H1 (cell line): ENCODE measurements around the gene NEU2. TPM values are rescaled to one million over a fixed set of nuclear protein-coding genes. Genes with fewer than 3 reads are reported as not detected.

Source experiments
- FOSL1 ChIP-seq: IDR thresholded peaks from 2 replicates; pipeline ENCODE4 v1.6.1; 2011; ENCODE audit warnings: mild to moderate bottlenecking, low read depth, low read length, moderate library complexity; ENCODE audit not compliant: insufficient read depth
- POU5F1 ChIP-seq: IDR thresholded peaks from 2 replicates; pipeline ENCODE4 v1.6.1; 2011; ENCODE audit warnings: low read depth, mild to moderate bottlenecking, low read length, moderate library complexity
- polyA plus RNA-seq, 7 experiments: library from polyadenylated mRNA; depleted of rRNA in 3 of 7; stranded (reverse) in 5 of 7; unstranded in 2 of 7; fragments of >200 nt in 5 of 7; fragments of 200-250 nt in 2 of 7; gene quantifications; 1 replicate in 5 of 7; 2 replicates in 1 of 7; 4 replicates in 1 of 7; pipeline versions ENCODE4 v1.2.1 to v1.2.3, GENCODE V29; 2011 to 2013; ENCODE audit warnings: missing spikeins in 2 of 7, mixed read lengths in 2 of 7
- total RNA-seq: library from RNA; stranded (reverse); fragmentation: NEBNext Ultra II Directional; extraction: Animal tissue kit (Norgen Biotek cat#: 25700); gene quantifications from 2 replicates; pipeline ENCODE4 v1.2.1, GENCODE V29; 2021

NEU2 gene
- total and polyA plus RNA-seq, 2 of the 8 experiments (the other 6 are each of a cell fraction or from before 2014, with no cell fraction given), result 0.12 TPM; not detected in 1

DNA sequence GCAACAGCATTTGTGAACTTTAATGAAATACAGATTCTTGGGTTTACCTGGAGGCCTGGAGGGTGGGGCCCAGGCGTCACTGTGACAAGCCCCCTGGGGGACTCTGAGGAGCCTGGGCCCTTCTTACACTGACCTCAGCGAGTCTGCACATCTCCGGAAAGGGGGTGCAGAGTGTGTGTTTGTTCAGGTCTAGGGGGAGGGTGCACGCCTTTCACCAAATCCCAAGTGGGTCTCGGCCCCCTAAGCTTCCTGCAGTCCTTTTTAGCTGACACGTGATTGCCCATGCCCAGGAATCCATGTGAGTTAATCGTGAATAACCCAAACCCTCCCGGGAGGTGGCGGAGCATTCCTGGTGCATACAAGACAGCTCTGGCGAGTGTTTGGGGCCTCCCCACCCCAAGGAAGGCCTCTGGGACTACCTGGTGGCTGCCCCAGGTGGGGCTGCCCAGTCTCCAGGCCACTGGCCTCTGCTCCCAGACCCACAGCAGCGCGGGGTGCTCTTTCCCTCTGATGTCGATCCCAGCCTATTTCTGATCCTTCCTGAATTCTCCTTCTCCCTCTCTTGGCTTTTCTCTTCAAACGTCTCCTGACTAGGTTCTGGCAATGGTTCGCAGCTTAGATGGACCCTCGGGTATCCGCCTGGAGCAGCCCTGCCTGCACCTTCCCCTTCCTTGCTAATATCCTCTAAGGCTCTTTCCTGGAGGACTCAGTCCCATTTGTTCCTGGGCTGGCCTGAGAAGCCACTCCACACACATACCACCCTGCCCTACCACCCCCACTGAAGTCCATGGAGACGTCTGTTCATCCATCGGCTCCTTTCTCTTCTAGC lies 29.4 kb upstream of the NEU2 start (continued):
- TF ChIP-seq POU5F1, result no peak
- TF ChIP-seq FOSL1, result no peak
